GM12878 (cell line): Measurements from ENCODE around the gene ERP27. TPM values are rescaled to one million over a fixed set of nuclear protein-coding genes. Genes with fewer than 3 reads are reported as not detected.

Experiments used
- ATAC-seq: fragments of 200-7000 bp; cut with Tn5 transposase; 3 replicates; pipeline ENCODE4 v1.9.1; 2020; ENCODE audit warnings: mild to moderate bottlenecking, moderate library complexity
- BruUV-seq: library from RNA; stranded (reverse); fragments of 400-500 nt; replicated peaks from 2 replicates; lab custom pipeline; 2021; lab: Mats Ljungman, UMichigan
- CTCF ChIA-PET: fragments of 300-600 bp; sonication (Branson Sonifier 250); formaldehyde crosslinking; extraction: SDS; loops from one replicate; lab custom pipeline; 2021; ENCODE audit warnings: inconsistent platforms; lab: Yijun Ruan, JAX
- POLR2A ChIA-PET: fragments of 350-600 bp; formaldehyde crosslinking; extraction: SDS; loops from one replicate; lab custom pipeline; 2021; ENCODE audit warnings: inconsistent platforms; lab: Charles Lee
- RAD21 ChIA-PET: fragments of 300-600 bp; sonication (Branson Sonifier 250); formaldehyde crosslinking; loops from one replicate; lab custom pipeline; 2023; ENCODE audit warnings: antibody characterized with exemption; ENCODE audit not compliant: unreplicated experiment; lab: Charles Lee
- SMC1A ChIA-PET: fragments of 300-600 bp; sonication (Branson Sonifier 250); formaldehyde crosslinking; loops from one replicate; lab custom pipeline; 2023; ENCODE audit not compliant: unreplicated experiment, uncharacterized antibody; lab: Charles Lee
- DNase-seq: peaks from one replicate; pipeline ENCODE4 v3.0.0-alpha.2; 2011; ENCODE audit warnings: low read depth, low spot score
- FAIRE-seq: peaks from 3 replicates; lab custom pipeline; 2011; peaks lifted over from hg19 to GRCh38; lab: Jason Lieb, UNC
- H2AFZ ChIP-seq: 2 replicates; pipeline ENCODE4 v1.6.0; 2011; ENCODE audit warnings: low read depth, low read length, control low read depth; ENCODE audit not compliant: control insufficient read depth
- H3K27ac ChIP-seq: 2 replicates; pipeline ENCODE4 v1.5.1; 2011; ENCODE audit warnings: control low read depth; ENCODE audit not compliant: control insufficient read depth, insufficient read depth
- H3K27me3 ChIP-seq, 2 experiments: replicated peaks in 1 of 2; 2 replicates each; pipeline versions ENCODE4 v1.6.0 to v1.6.1; 2011; ENCODE audit warnings: low read length in 1 of 2; ENCODE audit not compliant: control insufficient read depth in 2 of 2, insufficient read depth in 2 of 2
- H3K36me3 ChIP-seq, 2 experiments: 2 replicates each; pipeline ENCODE4 v1.5.1; 2011; ENCODE audit warnings: low read length in 1 of 2; ENCODE audit not compliant: control insufficient read depth in 2 of 2, insufficient read depth in 2 of 2
- H3K4me1 ChIP-seq: 2 replicates; pipeline ENCODE4 v1.6.1; 2011; ENCODE audit warnings: mild to moderate bottlenecking, low read length, moderate library complexity, mixed read lengths; ENCODE audit not compliant: control insufficient read depth, insufficient read depth
- H3K4me2 ChIP-seq: 2 replicates; pipeline ENCODE4 v1.6.0; 2011; ENCODE audit warnings: control low read depth; ENCODE audit not compliant: control insufficient read depth, insufficient read depth
- H3K4me3 ChIP-seq: fragments of 200-600 bp; sonication (generic); 2 replicates; pipeline ENCODE4 v1.5.1; 2016
- H3K79me2 ChIP-seq: 2 replicates; pipeline ENCODE4 v1.6.0; 2011; ENCODE audit warnings: low read length; ENCODE audit not compliant: control insufficient read depth, insufficient read depth
- H3K9ac ChIP-seq: 2 replicates; pipeline ENCODE4 v1.8.0; 2011; ENCODE audit warnings: low read length, control low read depth, mixed read lengths; ENCODE audit not compliant: control insufficient read depth, insufficient read depth
- H3K9me3 ChIP-seq: replicated peaks from 3 replicates; pipeline ENCODE4 v1.5.1; 2011; ENCODE audit warnings: mild to moderate bottlenecking, low read length; ENCODE audit not compliant: control insufficient read depth, insufficient read depth
- H4K20me1 ChIP-seq: 2 replicates; pipeline ENCODE4 v1.6.0; 2011; ENCODE audit not compliant: control insufficient read depth, insufficient read depth
- BMI1 ChIP-seq: fragments of 450-650 bp; IDR thresholded peaks from 2 replicates; pipeline ENCODE4 v1.6.1; 2016; ENCODE audit warnings: mild to moderate bottlenecking, moderate library complexity, borderline replicate concordance
- EP300 ChIP-seq, 2 experiments: fragments of 150-350 bp in 1 of 2; IDR thresholded peaks; 2 replicates each; pipeline ENCODE4 v1.6.1; 2011 to 2012; ENCODE audit warnings: low read depth in 2 of 2, low read length in 2 of 2, borderline replicate concordance in 1 of 2, improper control_type of control experiment in 1 of 2, inconsistent platforms in 1 of 2; ENCODE audit not compliant: control insufficient read depth in 1 of 2
- FOS ChIP-seq: IDR thresholded peaks from 3 replicates; pipeline ENCODE4 v1.6.1; 2011; ENCODE audit warnings: borderline replicate concordance; ENCODE audit not compliant: insufficient read length; ENCODE audit errors: extremely low read depth
- GABPA ChIP-seq: IDR thresholded peaks from 2 replicates; pipeline ENCODE4 v1.6.1; 2014; ENCODE audit warnings: antibody characterized with exemption, low read depth, mild to moderate bottlenecking, inconsistent platforms
- MXI1 ChIP-seq: fragments of 150-350 bp; IDR thresholded peaks from 2 replicates; pipeline ENCODE4 v1.6.1; 2011; ENCODE audit warnings: low read depth, mild to moderate bottlenecking, inconsistent platforms, low read length, improper control_type of control experiment
- POLR2AphosphoS5 ChIP-seq: IDR thresholded peaks from 2 replicates; pipeline ENCODE4 v1.6.1; 2011; ENCODE audit warnings: mild to moderate bottlenecking, low read length, inconsistent platforms
- SMAD5 ChIP-seq: IDR thresholded peaks from 2 replicates; pipeline ENCODE4 v1.6.1; 2016; ENCODE audit warnings: antibody characterized with exemption, low read depth
- TAF1 ChIP-seq: IDR thresholded peaks from 2 replicates; pipeline ENCODE4 v1.6.1; 2011; ENCODE audit warnings: mild to moderate bottlenecking, low read depth, low read length, borderline replicate concordance
- WGBS: methylation state at CpG from one replicate; pipeline ENCODE4 v1.1.6; 2016; ENCODE audit warnings: low lambda C conversion rate; ENCODE audit not compliant: insufficient replicate concordance, insufficient coverage; ENCODE audit errors: missing lambda C conversion rate; 5-methylcytosine and 5-hydroxymethylcytosine counted together
- in situ Hi-C: fragments of 300-500 bp; cut with MboI; formaldehyde crosslinking; loops from 9 replicates; pipeline ENCODE4 v1.14.3; 2018; ENCODE audit warnings: mixed read lengths
- intact Hi-C: fragments of 100-400 bp; cut with micrococcal nuclease; formaldehyde crosslinking; loops from one replicate; pipeline ENCODE4 v1.14.2; 2022; ENCODE audit not compliant: unreplicated experiment
- polyA plus RNA-seq, 11 experiments: library from polyadenylated mRNA; depleted of rRNA in 4 of 11; unstranded in 6 of 11; stranded (reverse) in 5 of 11; fragments of >200 nt; fragmentation: Nextera tagmentation in 4 of 11; fragmentation: Illumina TruSeq in 1 of 11; extraction: Ambion mirVana in 4 of 11; extraction: Trizol in 1 of 11; gene quantifications; 1 replicate in 1 of 11; 2 replicates in 10 of 11; pipeline versions ENCODE4 v1.2.1 to v1.2.3, GENCODE V29; 2011 to 2016; ENCODE audit warnings: inconsistent platforms in 2 of 11, missing spikeins in 2 of 11, low read depth in 1 of 11
- total RNA-seq, 4 experiments: library from RNA; depleted of rRNA in 3 of 4; stranded (reverse); fragments of >200 nt in 3 of 4; fragmentation: Illumina TruSeq in 1 of 4; extraction: Trizol in 1 of 4; gene quantifications; 2 replicates each; pipeline versions ENCODE4 v1.2.1 to v1.2.3, GENCODE V29; 2013 to 2021
- TF ChIP-seq, protein P1 (sequence below): fragments of 450-650 bp; IDR thresholded peaks from 2 replicates; pipeline ENCODE4 v1.6.1; 2017; ENCODE audit warnings: mild to moderate bottlenecking
- TF ChIP-seq, protein P2 (sequence below): fragments of 450-650 bp; formaldehyde crosslinking; IDR thresholded peaks from 2 replicates; pipeline ENCODE4 v1.4.0; 2020; ENCODE audit warnings: mild to moderate bottlenecking, moderate library complexity
- TF ChIP-seq, protein P3 (sequence below): fragments of 450-650 bp; IDR thresholded peaks from 2 replicates; pipeline ENCODE4 v1.6.1; 2016; ENCODE audit warnings: mild to moderate bottlenecking, moderate library complexity, borderline replicate concordance
- TF ChIP-seq, protein P4 (sequence below): fragments of 450-650 bp; IDR thresholded peaks from 2 replicates; pipeline ENCODE4 v1.6.1; 2014; ENCODE audit warnings: mild to moderate bottlenecking

Gene ERP27
- total and polyA plus RNA-seq, 10 of the 15 experiments (the other 5 are each of a cell fraction or from before 2014, with no cell fraction given), result 0.91 to 2.4 (median 1.4) TPM

DNA sequence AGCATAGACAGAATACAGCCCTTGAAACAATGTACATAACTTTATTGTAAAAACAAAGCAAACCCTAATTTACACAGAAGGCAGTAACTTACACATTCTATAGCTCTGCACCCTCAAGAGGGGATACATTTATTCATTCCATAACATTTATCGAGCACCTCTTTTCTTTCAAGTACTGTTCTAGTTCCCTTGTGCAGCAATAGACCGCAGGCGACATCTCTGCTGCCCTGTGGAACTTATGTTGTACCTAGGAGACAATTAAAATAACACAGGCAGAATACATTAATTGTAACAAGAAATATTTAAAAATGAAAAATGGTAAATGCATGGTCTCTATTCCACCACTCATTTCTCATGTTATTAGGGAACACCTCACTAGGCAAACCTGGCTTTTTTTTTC is 24.5 kb upstream of the ERP27 start:
- H3K4me2 ChIP-seq, result peak overlapping the region; percentile 93
- H3K4me3 ChIP-seq, result no peak overlapping the region
- ChIA-PET SMC1A (interaction anchor here (0.8 to 3.3 kb wide), 7 partner anchors 12 to 30 kb away, joined by 3 to 14 read pairs (median 5); no protein-coding TSS in a partner anchor), CTCF (interaction anchor here (1.3 to 2.6 kb wide), 4 partner anchors 14 to 33 kb away, joined by 3 to 7 read pairs (median 4); no protein-coding TSS in a partner anchor), RAD21 (interaction anchor here (1.7 to 4.7 kb wide), 2 partner anchors 11 to 15 kb away, joined by 16 to 25 read pairs; no protein-coding TSS in a partner anchor), POLR2A (interaction anchor here (0.5 to 1.7 kb wide), 2 partner anchors 10 to 15 kb away, joined by 4 to 11 read pairs; no protein-coding TSS in a partner anchor)
- H3K27me3 ChIP-seq, result no peaks in the 10 kb centered on the region
- H3K36me3 ChIP-seq, result no peaks in the 10 kb centered on the region
- intact Hi-C loops, result no loop called here
- in situ Hi-C loops, result loop anchor here (25.0 kb wide), 1 partner anchor 575 kb away; no protein-coding TSS in a partner anchor
- DNase-seq, result no peak
- no peaks in the 10 kb centered on the region for H4K20me1 ChIP-seq
- H3K27ac ChIP-seq, result peak overlapping the region; percentile 94
- no TSS peak for BruUV-seq
- FAIRE-seq, result no peak
- no peak for ATAC-seq
- no peaks in the 10 kb centered on the region for H3K9me3 ChIP-seq
- H2AFZ ChIP-seq, result peak overlapping the region; percentile 85
- H3K4me1 ChIP-seq, result no peaks in the 10 kb centered on the region; the same call in none of the 2 replicates
- WGBS, result 49% methylated on average over 3 of the region's 3 CpGs
- H3K79me2 ChIP-seq, result peaks cover 51% of the 10 kb centered on the region
- peak overlapping the region; percentile 97 for H3K9ac ChIP-seq
- TF ChIP-seq, protein P1, sequence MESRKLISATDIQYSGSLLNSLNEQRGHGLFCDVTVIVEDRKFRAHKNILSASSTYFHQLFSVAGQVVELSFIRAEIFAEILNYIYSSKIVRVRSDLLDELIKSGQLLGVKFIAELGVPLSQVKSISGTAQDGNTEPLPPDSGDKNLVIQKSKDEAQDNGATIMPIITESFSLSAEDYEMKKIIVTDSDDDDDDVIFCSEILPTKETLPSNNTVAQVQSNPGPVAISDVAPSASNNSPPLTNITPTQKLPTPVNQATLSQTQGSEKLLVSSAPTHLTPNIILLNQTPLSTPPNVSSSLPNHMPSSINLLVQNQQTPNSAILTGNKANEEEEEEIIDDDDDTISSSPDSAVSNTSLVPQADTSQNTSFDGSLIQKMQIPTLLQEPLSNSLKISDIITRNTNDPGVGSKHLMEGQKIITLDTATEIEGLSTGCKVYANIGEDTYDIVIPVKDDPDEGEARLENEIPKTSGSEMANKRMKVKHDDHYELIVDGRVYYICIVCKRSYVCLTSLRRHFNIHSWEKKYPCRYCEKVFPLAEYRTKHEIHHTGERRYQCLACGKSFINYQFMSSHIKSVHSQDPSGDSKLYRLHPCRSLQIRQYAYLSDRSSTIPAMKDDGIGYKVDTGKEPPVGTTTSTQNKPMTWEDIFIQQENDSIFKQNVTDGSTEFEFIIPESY, result no peak
- TF ChIP-seq BMI1 (no peak), FOS (no peak), TAF1 (no peak), GABPA (no peak), EP300 (IDR thresholded peaks at IDR 0.05; ENCODE audit: borderline replicate concordance in 1 of 2, control insufficient read depth in 1 of 2, low read depth in 2 of 2, low read length in 2 of 2) (no peak), POLR2AphosphoS5 (no peak), MXI1 (no peak), SMAD5 (no peak)
- TF ChIP-seq, protein P2, sequence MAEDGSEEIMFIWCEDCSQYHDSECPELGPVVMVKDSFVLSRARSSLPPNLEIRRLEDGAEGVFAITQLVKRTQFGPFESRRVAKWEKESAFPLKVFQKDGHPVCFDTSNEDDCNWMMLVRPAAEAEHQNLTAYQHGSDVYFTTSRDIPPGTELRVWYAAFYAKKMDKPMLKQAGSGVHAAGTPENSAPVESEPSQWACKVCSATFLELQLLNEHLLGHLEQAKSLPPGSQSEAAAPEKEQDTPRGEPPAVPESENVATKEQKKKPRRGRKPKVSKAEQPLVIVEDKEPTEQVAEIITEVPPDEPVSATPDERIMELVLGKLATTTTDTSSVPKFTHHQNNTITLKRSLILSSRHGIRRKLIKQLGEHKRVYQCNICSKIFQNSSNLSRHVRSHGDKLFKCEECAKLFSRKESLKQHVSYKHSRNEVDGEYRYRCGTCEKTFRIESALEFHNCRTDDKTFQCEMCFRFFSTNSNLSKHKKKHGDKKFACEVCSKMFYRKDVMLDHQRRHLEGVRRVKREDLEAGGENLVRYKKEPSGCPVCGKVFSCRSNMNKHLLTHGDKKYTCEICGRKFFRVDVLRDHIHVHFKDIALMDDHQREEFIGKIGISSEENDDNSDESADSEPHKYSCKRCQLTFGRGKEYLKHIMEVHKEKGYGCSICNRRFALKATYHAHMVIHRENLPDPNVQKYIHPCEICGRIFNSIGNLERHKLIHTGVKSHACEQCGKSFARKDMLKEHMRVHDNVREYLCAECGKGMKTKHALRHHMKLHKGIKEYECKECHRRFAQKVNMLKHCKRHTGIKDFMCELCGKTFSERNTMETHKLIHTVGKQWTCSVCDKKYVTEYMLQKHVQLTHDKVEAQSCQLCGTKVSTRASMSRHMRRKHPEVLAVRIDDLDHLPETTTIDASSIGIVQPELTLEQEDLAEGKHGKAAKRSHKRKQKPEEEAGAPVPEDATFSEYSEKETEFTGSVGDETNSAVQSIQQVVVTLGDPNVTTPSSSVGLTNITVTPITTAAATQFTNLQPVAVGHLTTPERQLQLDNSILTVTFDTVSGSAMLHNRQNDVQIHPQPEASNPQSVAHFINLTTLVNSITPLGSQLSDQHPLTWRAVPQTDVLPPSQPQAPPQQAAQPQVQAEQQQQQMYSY (CRISPR knock-in tag), result no peak
- TF ChIP-seq, protein P3, sequence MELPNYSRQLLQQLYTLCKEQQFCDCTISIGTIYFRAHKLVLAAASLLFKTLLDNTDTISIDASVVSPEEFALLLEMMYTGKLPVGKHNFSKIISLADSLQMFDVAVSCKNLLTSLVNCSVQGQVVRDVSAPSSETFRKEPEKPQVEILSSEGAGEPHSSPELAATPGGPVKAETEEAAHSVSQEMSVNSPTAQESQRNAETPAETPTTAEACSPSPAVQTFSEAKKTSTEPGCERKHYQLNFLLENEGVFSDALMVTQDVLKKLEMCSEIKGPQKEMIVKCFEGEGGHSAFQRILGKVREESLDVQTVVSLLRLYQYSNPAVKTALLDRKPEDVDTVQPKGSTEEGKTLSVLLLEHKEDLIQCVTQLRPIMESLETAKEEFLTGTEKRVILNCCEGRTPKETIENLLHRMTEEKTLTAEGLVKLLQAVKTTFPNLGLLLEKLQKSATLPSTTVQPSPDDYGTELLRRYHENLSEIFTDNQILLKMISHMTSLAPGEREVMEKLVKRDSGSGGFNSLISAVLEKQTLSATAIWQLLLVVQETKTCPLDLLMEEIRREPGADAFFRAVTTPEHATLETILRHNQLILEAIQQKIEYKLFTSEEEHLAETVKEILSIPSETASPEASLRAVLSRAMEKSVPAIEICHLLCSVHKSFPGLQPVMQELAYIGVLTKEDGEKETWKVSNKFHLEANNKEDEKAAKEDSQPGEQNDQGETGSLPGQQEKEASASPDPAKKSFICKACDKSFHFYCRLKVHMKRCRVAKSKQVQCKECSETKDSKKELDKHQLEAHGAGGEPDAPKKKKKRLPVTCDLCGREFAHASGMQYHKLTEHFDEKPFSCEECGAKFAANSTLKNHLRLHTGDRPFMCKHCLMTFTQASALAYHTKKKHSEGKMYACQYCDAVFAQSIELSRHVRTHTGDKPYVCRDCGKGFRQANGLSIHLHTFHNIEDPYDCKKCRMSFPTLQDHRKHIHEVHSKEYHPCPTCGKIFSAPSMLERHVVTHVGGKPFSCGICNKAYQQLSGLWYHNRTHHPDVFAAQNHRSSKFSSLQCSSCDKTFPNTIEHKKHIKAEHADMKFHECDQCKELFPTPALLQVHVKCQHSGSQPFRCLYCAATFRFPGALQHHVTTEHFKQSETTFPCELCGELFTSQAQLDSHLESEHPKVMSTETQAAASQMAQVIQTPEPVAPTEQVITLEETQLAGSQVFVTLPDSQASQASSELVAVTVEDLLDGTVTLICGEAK, result peak; percentile 10; the same call in 1 of the 2 replicates
- TF ChIP-seq, protein P4, sequence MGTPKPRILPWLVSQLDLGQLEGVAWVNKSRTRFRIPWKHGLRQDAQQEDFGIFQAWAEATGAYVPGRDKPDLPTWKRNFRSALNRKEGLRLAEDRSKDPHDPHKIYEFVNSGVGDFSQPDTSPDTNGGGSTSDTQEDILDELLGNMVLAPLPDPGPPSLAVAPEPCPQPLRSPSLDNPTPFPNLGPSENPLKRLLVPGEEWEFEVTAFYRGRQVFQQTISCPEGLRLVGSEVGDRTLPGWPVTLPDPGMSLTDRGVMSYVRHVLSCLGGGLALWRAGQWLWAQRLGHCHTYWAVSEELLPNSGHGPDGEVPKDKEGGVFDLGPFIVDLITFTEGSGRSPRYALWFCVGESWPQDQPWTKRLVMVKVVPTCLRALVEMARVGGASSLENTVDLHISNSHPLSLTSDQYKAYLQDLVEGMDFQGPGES, result no peak
